Prostate gland (tissue), 2 donors: ENCODE measurements around the gene CLN6.

ENCODE experiments used
- CTCF ChIP-seq, 4 experiments: fragments of 200-600 bp in 2 of 4; fragments of 450-650 bp in 2 of 4; sonication (generic) in 2 of 4; IDR thresholded peaks; 1 replicate in 3 of 4; 2 replicates in 1 of 4; pipeline ENCODE4 v1.5.1; 2016 to 2019; ENCODE audit warnings: antibody characterized with exemption in 4 of 4, mild to moderate bottlenecking in 2 of 4, moderate library complexity in 2 of 4
- POLR2A ChIP-seq: fragments of 450-650 bp; IDR thresholded peaks from one replicate; pipeline ENCODE4 v1.6.1; 2016; ENCODE audit warnings: antibody characterized with exemption, mild to moderate bottlenecking

- TF ChIP-seq CTCF (IDR thresholded peaks at IDR 0.05) (no peak), POLR2A (no peak)
Measured at GRCh38 chr15:68210409-68210756, 19.1 kb downstream of the CLN6 start.
